GM10847 (cell line): ENCODE data around the gene UBL5.

Source experiments
- POLR2A ChIP-seq: IDR thresholded peaks from 2 replicates; pipeline ENCODE4 v1.6.1; 2011; ENCODE audit not compliant: insufficient read length; ENCODE audit errors: extremely low read depth

UBL5 gene

DNA sequence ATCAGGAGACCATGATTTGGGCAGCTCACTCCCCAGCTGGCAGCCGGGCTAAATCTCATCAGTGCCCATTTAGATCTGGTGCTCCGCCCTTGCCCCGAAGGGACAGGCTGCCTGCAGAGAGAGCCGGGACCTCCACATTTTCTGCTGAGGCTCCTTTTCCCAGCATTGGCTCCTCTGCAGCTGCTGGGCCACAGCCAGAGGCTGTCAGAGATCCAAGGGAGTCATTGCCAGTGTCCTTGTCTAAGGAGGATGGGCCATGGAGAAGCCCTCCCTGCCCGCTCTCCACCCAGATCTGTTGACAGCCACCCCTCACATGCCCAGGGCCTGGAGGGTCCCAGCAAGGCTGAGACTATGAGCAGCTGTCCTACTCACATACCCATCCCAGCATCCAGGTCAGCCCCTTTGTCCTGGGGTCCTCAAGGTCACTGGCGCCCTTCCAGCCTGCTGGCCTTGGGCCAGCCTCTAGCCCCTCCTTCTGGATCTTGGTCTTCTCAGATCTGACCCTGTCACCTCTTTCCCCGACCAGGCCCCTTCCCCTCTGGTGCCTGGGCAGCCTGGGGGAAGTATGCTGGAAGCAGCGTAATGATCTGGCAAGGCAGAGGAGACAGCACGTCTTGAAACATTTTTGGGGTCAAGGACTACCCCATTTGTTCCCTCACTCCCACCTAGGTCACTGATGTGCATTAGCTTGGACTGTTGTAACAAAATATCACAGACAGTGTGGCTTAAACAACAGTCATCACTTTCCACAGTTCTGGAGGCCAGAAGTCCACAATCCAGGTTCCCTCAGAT lies 15.3 kb downstream of the UBL5 start:
- TF ChIP-seq POLR2A = no peak

DNA sequence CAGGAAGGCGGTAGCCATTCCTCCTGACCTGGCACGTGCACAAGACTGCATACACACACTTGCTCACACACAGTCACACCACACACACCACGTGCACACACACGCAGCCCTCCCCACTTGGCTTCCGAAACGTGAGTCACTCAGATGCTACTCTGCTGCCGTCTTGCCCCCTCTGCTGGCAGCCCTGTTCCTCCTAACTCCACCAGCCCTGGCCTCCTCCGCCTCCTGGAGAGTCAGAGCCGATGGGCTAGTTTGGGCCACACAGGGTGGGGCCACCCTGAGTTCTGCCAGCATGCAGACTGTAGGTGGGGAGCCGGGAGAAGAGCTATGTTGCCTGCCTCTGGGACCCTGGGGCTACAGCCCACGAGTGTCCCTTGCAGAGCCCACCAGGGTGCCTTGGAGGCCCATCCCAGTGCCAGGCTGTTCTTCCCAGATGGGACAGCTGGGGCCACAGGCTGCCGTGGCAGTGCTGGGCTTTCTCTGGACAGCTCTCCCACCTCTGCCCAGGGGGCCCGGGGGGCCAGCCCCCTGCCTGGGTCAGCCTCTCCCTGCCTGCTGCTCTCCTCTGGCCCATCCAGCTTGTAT lies 19.5 kb downstream of the UBL5 start:
- TF ChIP-seq POLR2A = no peak

DNA sequence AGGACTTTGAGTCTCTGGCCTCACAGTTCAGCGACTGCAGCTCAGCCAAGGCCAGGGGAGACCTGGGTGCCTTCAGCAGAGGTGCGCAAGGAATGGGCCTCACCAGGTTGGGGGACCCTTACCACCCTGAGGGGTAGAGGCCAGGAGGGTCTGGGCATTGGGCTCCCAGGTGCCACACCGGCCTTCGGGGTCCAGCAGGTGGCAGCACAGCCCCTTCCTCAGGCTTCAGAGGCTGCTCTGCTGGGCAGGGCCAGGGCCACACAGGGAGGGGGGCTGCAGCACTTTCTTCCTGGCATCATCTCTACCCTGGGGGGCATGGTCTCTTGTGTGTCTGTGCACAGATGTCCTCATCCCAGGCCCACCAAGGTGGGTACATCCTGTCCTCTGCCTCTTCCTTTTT lies 20.3 kb downstream of the UBL5 start:
- TF ChIP-seq POLR2A = no peak

DNA sequence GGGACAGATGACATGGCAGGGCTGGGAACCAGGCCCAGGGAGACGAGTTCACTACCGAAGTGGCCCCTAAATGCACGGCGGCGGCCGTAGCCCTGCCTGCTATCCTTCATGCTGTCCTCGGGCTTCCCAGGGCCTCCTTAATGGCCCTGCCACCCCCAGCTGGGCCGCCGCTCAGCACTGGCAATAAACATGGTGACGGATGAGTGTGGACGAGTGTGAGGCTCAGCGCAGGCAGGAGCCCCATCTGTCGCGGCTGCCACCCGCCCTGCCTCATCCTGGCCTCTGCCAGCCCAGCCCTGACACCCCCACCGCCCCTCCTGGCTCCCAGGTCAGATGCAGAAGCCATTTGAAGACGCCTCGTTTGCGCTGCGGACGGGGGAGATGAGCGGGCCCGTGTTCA lies 21.0 kb downstream of the UBL5 start:
- TF ChIP-seq POLR2A = no peak

DNA sequence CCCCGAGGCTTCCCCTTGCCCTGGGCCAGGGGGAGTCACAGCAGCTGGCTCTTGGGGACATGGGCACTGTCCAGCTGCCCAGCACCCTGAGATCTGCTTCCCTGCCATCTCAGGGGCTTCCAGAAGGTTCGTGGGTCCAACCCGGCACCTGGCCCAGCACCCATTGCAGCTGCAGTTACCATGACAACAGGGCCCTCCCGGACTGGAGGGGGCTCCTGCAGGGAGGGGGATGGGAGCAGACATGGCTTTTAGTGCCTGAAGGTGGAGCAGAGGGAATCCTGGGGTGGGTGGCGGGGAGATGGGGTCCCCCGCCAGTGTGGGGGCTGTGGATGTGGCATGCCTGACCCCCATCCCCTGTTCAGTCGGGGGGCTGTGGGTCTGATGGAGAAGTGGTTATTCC lies 22.1 kb downstream of the UBL5 start:
- TF ChIP-seq POLR2A = no peak

DNA sequence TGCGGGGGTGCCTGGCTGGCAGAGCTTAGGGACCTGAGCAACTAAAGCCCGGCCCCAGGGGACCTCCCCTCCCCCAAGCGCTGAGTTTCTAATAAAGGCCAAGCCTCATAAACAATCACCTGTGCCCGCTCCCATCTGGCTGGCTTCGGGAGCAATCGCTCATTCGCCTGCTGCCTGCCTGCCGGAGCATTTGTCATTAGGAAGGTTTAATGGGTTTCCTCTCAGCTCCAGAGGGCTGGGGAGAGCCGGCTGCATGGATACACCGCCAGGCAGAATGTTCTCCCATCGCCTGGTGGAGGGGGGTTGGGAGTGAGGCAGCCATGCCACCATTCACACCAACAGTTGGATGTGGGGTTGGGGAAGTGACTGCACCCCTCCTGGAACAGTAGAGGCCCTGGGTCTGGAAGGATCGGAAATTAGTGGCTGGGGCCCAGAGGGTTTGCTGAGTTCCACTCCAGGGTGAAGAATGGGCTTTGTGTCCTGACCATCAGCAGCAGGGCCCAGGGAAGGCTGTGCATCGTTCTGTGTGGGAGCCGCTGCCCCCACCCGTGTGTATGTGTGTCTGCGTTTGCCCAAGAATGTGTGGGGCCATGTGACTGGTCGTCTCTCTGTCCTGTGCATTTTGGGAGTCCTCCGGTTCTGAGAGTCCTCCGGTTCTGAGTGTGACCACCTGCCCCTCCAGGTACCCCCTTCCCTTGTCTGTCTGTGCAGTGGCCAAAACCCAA lies 22.7 kb downstream of the UBL5 start:
- no peak for TF ChIP-seq POLR2A

DNA sequence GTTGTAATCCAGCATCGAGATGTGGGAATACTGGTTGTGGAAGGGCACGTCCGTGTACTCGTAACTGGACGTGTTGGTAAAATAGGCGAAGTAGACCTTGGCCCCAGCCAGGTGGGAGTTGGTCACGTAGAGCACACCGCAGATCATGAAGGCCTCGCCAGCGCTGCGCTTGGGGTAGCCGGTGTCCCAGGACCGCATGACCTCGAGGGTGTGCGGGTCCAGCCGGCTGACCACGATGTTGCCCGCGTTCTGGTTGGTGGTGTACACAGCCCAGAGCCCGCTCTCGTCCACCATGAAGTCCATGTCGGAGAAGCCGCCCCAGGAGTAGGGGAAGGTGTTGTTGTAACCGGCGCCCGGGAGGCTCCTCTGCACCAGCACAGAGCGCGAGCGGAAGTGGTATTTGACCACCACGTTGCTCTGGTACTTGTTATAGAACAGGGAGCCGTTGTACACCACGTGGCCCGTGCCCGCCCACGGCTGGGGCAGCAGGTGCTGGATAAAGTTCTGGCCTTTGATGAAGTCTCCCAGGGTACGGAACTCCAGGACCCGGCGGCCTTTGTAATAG lies 26.6 kb downstream of the UBL5 start:
- no peak for TF ChIP-seq POLR2A

DNA sequence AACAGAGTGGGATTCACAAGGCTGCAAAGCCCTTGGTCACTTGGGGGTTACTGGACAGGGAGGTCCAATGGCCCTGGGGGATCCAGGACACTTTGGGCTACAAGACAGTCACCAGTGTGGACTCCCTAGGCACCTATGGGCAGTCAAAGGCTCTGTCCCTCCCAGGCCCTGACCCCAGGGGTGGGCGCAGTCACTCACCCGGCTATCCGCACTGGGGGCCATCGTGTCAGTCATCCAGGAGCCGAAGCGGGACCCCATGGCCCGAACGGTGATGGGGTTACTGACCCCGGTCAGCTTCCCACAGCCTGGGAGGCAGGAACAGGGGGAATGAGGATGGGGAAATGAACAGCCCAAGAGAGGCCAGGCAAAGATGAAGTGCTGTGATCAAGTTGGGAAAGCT lies 28.9 kb downstream of the UBL5 start:
- no peak for TF ChIP-seq POLR2A

DNA sequence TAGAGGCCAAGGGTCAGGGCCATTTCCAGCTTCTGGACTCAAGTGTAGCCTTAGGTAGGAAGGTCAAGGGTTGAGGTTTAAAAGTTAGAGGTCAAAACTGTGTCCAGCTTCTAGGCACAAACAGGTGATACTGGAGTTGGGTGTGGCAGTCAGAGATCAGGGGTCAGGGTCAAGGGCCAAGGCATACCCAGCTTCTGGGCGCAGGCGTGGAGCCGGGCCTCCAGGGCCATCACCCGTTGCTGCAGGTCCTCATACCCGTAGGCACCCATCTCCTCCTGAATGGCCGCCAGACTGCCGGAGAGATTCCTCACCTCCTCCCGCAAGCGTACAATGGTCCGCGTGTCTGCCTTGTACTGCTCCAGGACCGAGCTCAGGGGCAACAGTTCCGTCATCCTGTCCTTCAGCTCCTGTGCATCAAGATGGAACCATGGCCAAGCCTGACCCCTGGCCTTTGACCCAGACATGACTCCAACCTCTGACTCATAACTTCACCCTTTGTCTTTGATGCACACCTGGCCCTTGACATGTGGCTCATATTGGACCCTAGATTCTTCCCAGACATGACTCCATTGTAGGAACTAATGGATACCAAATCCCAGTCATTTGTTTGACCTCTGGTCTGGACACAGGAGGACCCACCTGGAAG lies 29.5 kb downstream of the UBL5 start:
- no peak for TF ChIP-seq POLR2A

DNA sequence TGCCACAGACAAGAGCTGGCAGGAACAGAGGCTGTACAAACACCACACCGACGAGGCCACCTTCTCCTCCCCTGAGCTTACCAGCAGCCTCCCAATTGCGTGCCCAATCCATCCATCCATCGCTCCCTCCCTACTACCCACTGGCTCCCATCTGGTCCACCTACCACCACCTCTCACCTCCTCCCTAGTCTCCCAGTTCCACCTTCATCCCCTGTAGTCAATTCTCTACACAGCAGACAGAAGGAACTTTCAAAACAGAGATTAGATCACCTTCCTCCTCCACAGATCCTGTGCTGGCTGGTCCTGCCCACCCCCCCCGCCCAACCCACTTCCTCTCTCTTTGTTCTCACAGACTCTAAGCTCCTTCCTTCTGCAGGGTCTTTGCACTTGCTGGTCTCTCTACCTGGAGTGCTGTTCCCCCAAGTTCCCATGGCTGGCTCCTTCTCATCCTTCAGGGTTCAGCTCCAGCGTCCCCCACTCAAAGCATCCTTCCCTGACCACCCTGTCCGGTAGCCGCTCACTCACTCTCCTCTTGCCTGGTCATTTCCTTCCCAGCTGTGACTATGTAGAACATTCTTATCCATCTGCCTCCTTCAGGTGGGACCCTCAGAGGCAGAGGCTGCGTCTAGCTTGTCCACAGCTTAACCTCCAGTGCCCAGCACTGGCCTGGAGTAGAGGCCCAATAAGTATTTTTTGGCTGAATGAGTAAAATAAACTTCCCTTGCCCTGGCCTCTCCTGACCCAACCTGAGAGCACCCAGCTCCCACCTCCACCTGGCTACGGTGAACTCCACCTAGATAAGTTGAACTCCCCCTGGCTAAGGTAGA lies 30.4 kb downstream of the UBL5 start:
- no peak for TF ChIP-seq POLR2A

DNA sequence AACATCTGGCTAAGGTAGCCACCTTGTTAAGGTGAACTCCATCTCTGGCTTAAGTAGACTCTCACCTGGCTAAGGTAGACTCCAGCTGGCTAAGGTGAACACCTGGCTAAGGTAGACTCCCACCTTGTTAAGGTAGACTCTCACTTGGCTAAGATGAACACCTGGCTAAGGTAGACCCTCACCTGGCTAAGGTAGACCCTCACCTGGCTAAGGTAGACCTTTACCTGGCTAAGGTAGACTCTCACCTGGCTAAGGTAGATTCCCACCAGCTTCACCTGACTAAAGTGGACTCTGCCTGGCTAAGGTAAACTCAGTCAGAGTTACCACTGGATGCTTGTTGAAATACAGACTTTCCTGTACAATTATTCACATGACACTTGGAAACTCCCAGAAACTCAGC lies 31.0 kb downstream of the UBL5 start:
- TF ChIP-seq POLR2A = no peak

DNA sequence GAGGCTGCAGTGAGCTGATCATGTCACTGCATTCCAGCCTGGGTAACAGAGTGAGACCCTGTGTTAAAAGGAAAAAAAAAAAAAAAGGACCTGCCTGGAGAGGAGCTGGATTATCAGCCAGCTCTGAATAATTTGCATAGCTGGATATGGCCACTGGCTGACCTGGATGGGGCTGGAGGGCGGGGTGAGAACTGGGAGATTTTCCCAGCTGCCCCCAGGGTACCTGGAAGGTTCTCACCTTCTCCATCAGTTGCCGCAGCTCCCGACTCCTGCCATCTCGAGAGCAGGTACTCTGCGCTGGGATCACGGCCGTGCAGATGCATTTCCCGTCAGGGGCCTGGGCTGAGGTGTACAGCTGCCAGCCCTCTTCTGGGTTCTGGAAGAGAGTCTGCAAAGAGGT lies 32.7 kb downstream of the UBL5 start:
- no peak for TF ChIP-seq POLR2A

DNA sequence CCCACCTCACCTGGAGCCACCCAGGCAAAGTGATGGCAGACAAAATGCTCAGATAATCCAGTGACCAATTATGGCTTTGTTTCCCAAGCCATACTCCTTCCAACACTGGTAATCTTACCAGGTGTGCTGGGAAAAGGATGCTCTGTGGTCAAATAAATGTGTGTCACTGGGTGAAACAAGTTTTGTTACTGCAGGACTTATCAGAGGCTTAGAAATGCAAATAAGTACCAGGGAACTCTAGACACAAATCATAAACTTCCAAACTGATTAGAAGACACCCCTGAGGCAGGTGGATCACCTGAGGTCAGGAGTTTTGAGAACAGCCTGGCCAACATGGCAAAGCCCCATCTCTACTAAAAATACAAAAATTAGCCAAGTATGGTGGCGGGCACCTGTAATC lies 33.8 kb downstream of the UBL5 start:
- no peak for TF ChIP-seq POLR2A

DNA sequence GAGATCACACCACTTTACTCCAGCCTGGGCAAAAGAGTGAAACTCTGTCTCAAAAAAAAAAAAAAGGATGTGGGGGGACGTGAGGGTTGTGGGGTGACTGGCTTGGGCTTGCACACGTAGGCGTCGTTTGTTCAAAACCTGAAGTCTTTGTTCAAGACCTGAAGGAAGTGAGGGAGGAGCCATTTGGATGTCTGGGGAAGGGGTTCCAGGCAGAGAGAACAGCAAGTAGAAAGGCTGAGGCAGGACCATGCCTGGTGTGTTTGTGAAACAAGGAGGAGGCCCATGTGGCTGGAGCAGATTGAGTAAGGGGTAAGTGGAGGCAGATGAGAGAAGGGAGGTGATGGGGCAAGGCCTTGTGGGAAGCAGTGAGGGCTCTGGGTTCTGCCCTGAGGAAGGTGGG lies 35.2 kb downstream of the UBL5 start:
- TF ChIP-seq POLR2A = no peak

DNA sequence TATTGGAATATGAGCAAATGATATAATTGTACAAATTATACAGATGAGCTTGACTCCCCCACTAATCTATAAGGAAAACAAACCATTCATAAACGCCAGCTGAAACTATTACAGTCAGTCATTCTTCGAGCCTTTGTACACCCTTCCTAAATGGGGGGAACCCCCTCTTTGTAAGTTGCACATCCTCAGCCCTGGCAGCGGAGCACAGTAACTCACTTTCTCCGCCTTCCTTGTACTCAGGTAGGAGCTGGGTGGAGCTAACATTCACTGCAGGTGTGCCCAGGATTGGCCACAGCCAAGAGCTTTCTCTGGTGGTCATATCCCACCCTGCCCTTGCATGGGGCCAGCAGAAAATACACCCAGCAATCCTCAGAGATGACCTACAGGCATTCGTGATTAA lies 36.0 kb downstream of the UBL5 start:
- TF ChIP-seq POLR2A = no peak
